MM.1S (cell line): ENCODE measurements around the gene LSAMP.

ENCODE experiments used
- DNase-seq: peaks from one replicate; pipeline ENCODE4 v3.0.0-alpha.2; 2015
- H2AFZ ChIP-seq: fragments of 300-600 bp; sonication (generic); 2 replicates; pipeline ENCODE4 v1.6.0; 2016; ENCODE audit warnings: antibody characterized with exemption, low read length
- H3F3A ChIP-seq: fragments of 300-600 bp; sonication (generic); 2 replicates; pipeline ENCODE4 v1.6.1; 2016; ENCODE audit warnings: mild to moderate bottlenecking, antibody characterized with exemption, low read length, moderate library complexity, mixed read lengths; ENCODE audit not compliant: insufficient read depth
- H3K27ac ChIP-seq: fragments of 300-600 bp; sonication (generic); 2 replicates; pipeline ENCODE4 v1.5.1; 2016; ENCODE audit warnings: mild to moderate bottlenecking, low read length
- H3K27me3 ChIP-seq: fragments of 300-600 bp; sonication (generic); replicated peaks from 2 replicates; pipeline ENCODE4 v1.6.0; 2016; ENCODE audit warnings: low read length; ENCODE audit not compliant: insufficient read depth
- H3K36me3 ChIP-seq: fragments of 300-600 bp; sonication (generic); replicated peaks from 2 replicates; pipeline ENCODE4 v1.6.1; 2016; ENCODE audit warnings: mild to moderate bottlenecking, low read length, mixed read lengths; ENCODE audit not compliant: insufficient read depth
- H3K4me1 ChIP-seq: fragments of 300-600 bp; sonication (generic); 2 replicates; pipeline ENCODE4 v1.6.1; 2016; ENCODE audit warnings: low read length, mixed read lengths
- H3K4me2 ChIP-seq: fragments of 300-600 bp; sonication (generic); 2 replicates; pipeline ENCODE4 v1.6.0; 2016; ENCODE audit warnings: low read depth, low read length
- H3K4me3 ChIP-seq: fragments of 300-600 bp; sonication (generic); 2 replicates; pipeline ENCODE4 v1.5.1; 2016; ENCODE audit warnings: low read length, mixed read lengths
- H3K79me2 ChIP-seq: fragments of 300-600 bp; sonication (generic); 2 replicates; pipeline ENCODE4 v1.6.1; 2016; ENCODE audit warnings: mixed run types, low read length, mixed read lengths
- H3K9ac ChIP-seq: fragments of 300-600 bp; sonication (generic); 2 replicates; pipeline ENCODE4 v1.6.1; 2016; ENCODE audit warnings: low read length, mixed read lengths
- H3K9me2 ChIP-seq: fragments of 300-600 bp; sonication (generic); replicated peaks from 2 replicates; pipeline ENCODE4 v1.6.1; 2016; ENCODE audit warnings: mild to moderate bottlenecking, low read length, mixed read lengths; ENCODE audit not compliant: insufficient read depth
- H3K9me3 ChIP-seq: fragments of 300-600 bp; sonication (generic); replicated peaks from 2 replicates; pipeline ENCODE4 v1.6.1; 2016; ENCODE audit warnings: mild to moderate bottlenecking, low read length, mixed read lengths; ENCODE audit not compliant: insufficient read depth
- H4K20me1 ChIP-seq: fragments of 300-600 bp; sonication (generic); 2 replicates; pipeline ENCODE4 v1.6.1; 2016; ENCODE audit warnings: mild to moderate bottlenecking, low read length, moderate library complexity, mixed read lengths; ENCODE audit not compliant: insufficient read depth
- EZH2 ChIP-seq: fragments of 300-600 bp; sonication (generic); optimal IDR thresholded peaks from 2 replicates; pipeline ENCODE3; 2017; ENCODE audit warnings: low read depth, mild to moderate bottlenecking, antibody characterized with exemption, low read length, mixed read lengths
- EZH2phosphoT487 ChIP-seq: fragments of 300-600 bp; sonication (generic); IDR thresholded peaks from 2 replicates; pipeline ENCODE4 v1.6.1; 2018; ENCODE audit warnings: antibody characterized with exemption, low read length
- TF ChIP-seq, protein P1 (sequence below): fragments of 300-600 bp; sonication (generic); IDR thresholded peaks from 2 replicates; pipeline ENCODE4 v1.5.1; 2016; ENCODE audit warnings: antibody characterized with exemption, low read length, mixed read lengths

The LSAMP gene

DNA sequence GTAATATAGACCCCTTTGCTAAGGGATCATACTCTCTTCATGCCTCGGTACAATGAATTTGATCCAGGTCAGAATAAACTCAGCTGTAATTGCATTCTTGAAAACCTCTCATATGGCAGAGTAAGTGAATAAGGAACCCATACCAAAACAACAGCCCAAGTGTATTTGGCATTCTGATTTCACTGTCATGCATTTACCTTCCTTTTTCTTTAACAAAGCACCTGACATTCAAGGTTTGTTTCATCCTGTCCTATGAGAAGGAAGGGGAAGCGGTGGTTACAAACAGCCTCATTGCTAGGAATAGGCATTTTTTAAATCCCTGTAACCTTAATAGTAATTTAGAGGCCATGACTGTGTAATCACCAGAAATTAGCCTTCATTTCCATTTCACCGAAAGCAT is 97.1 kb downstream of the LSAMP start:
- Histone ChIP-seq H3K79me2 (no peaks in the 10 kb centered on the region), H3K4me3 (no peak overlapping the region), H3K9me2 (no peaks in the 10 kb centered on the region), H3K4me1 (no peaks in the 10 kb centered on the region), H3K27ac (no peak overlapping the region), H3K4me2 (no peak overlapping the region), H3K27me3 (no peaks in the 10 kb centered on the region), H3K9ac (no peak overlapping the region), H3F3A (no peaks in the 10 kb centered on the region), H4K20me1 (no peaks in the 10 kb centered on the region), H2AFZ (no peak overlapping the region), H3K9me3 (no peaks in the 10 kb centered on the region), H3K36me3 (no peaks in the 10 kb centered on the region)
- no peak for DNase-seq
- no peak for TF ChIP-seq EZH2phosphoT487
- TF ChIP-seq, protein P1, sequence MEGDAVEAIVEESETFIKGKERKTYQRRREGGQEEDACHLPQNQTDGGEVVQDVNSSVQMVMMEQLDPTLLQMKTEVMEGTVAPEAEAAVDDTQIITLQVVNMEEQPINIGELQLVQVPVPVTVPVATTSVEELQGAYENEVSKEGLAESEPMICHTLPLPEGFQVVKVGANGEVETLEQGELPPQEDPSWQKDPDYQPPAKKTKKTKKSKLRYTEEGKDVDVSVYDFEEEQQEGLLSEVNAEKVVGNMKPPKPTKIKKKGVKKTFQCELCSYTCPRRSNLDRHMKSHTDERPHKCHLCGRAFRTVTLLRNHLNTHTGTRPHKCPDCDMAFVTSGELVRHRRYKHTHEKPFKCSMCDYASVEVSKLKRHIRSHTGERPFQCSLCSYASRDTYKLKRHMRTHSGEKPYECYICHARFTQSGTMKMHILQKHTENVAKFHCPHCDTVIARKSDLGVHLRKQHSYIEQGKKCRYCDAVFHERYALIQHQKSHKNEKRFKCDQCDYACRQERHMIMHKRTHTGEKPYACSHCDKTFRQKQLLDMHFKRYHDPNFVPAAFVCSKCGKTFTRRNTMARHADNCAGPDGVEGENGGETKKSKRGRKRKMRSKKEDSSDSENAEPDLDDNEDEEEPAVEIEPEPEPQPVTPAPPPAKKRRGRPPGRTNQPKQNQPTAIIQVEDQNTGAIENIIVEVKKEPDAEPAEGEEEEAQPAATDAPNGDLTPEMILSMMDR = no peak
- no peak for TF ChIP-seq EZH2

DNA sequence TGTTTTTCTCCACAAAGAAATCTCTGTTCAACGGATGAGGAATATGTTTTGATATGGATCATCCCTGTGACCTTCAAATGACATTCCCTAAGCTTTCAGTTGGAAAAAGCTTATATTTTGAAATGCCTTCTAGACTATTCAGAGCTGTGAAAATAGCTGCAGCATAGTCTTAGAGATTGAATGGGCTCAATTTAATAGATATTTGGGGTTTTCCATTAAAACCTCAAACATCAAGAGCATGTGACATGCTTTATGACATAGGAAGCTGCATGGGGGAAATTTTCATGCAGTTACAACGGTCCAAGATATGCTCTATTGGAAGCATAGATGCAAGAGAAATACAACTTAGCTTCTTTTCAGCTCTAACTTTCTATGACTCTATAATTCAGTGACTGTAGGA is 102.8 kb downstream of the LSAMP start:
- no peaks in the 10 kb centered on the region for H3K36me3 ChIP-seq
- no peaks in the 10 kb centered on the region for H3K9me2 ChIP-seq
- no peaks in the 10 kb centered on the region for H3F3A ChIP-seq
- H3K9me3 ChIP-seq = no peaks in the 10 kb centered on the region
- H3K79me2 ChIP-seq = no peaks in the 10 kb centered on the region
- no peak overlapping the region for H2AFZ ChIP-seq
- H3K4me1 ChIP-seq = no peaks in the 10 kb centered on the region
- H3K4me2 ChIP-seq = no peak overlapping the region
- TF ChIP-seq EZH2phosphoT487 (no peak), EZH2 (no peak)
- TF ChIP-seq, protein P1 = no peak
- no peak overlapping the region for H3K4me3 ChIP-seq
- no peak overlapping the region for H3K27ac ChIP-seq
- DNase-seq = no peak
- H3K9ac ChIP-seq = no peak overlapping the region
- no peaks in the 10 kb centered on the region for H3K27me3 ChIP-seq
- H4K20me1 ChIP-seq = no peaks in the 10 kb centered on the region

DNA sequence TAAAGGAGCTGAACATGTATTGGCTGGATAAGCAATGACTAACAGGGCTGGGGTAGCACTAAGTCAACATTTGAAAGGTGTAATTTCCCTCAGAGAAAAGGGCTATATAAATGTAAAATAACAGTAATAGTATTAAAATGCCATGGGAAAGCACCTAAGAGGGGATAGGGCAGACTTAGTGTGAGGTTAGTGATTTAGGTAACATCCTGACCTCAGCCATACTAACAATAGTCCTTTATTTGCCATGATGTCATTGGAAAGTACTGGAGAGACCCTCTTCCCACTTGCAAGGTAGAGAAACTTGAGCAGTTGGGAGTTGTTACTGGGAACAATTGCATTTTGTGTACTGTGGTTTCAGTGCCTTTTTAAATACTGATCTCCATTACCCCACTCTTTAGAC is 103.4 kb downstream of the LSAMP start:
- Histone ChIP-seq H3K4me2 (no peak overlapping the region), H3K79me2 (no peaks in the 10 kb centered on the region), H3K4me3 (no peak overlapping the region), H3K27ac (no peak overlapping the region), H3K36me3 (no peaks in the 10 kb centered on the region), H3K9me3 (no peaks in the 10 kb centered on the region), H4K20me1 (no peaks in the 10 kb centered on the region), H2AFZ (no peak overlapping the region), H3K9me2 (no peaks in the 10 kb centered on the region), H3K4me1 (no peaks in the 10 kb centered on the region), H3K9ac (no peak overlapping the region), H3K27me3 (no peaks in the 10 kb centered on the region), H3F3A (no peaks in the 10 kb centered on the region)
- TF ChIP-seq EZH2 = no peak
- no peak for TF ChIP-seq EZH2phosphoT487
- TF ChIP-seq, protein P1 = no peak
- DNase-seq = no peak
